IMR-90 (cell line): Measurements from ENCODE around the gene AKT1S1. TPM values are rescaled to one million over a fixed set of nuclear protein-coding genes. Genes with fewer than 3 reads are reported as not detected.

Source experiments
- ATAC-seq: fragments of 200-7000 bp; cut with Tn5 transposase; 2 replicates; pipeline ENCODE4 v1.9.1; 2020; ENCODE audit warnings: low read depth, mild to moderate bottlenecking, moderate library complexity
- BruUV-seq: library from RNA; stranded (reverse); fragments of 400-500 nt; replicated peaks from 2 replicates; lab custom pipeline; 2021; lab: Mats Ljungman, UMichigan
- CTCF ChIA-PET: fragments of 300-600 bp; formaldehyde crosslinking; extraction: SDS; loops from one replicate; lab custom pipeline; 2021; ENCODE audit warnings: antibody characterized with exemption; lab: Yijun Ruan, JAX
- POLR2A ChIA-PET: fragments of 300-600 bp; sonication (Branson Sonifier 250); formaldehyde crosslinking; loops from one replicate; lab custom pipeline; 2022; ENCODE audit warnings: antibody characterized with exemption; ENCODE audit not compliant: unreplicated experiment; lab: Charles Lee
- DNase-seq: peaks from one replicate; pipeline ENCODE4 v3.0.0; 2013
- H2AFZ ChIP-seq: replicated peaks from 2 replicates; pipeline ENCODE3; 2013; ENCODE audit warnings: low read length, mild to moderate bottlenecking; ENCODE audit not compliant: poor library complexity
- H2AK5ac ChIP-seq: 2 replicates; pipeline ENCODE4 v1.6.1; 2013; ENCODE audit warnings: low read depth, low read length, inconsistent platforms
- H2AK9ac ChIP-seq: replicated peaks from 2 replicates; pipeline ENCODE3; 2013; ENCODE audit warnings: mild to moderate bottlenecking, low read depth, low read length, moderate library complexity; ENCODE audit not compliant: poor library complexity
- H2BK120ac ChIP-seq: 2 replicates; pipeline ENCODE4 v1.6.1; 2013; ENCODE audit warnings: low read depth, low read length, inconsistent platforms
- H2BK15ac ChIP-seq: 3 replicates; pipeline ENCODE4 v1.6.1; 2013; ENCODE audit warnings: low read depth, low read length, inconsistent platforms
- H2BK20ac ChIP-seq: 2 replicates; pipeline ENCODE4 v1.6.1; 2013; ENCODE audit warnings: low read depth, mild to moderate bottlenecking, inconsistent platforms, low read length, moderate library complexity
- H2BK5ac ChIP-seq: 2 replicates; pipeline ENCODE4 v1.6.1; 2013; ENCODE audit warnings: mild to moderate bottlenecking, low read depth, low read length, inconsistent platforms; ENCODE audit not compliant: poor library complexity, severe bottlenecking
- H3K14ac ChIP-seq: replicated peaks from 2 replicates; pipeline ENCODE4 v1.6.1; 2013; ENCODE audit warnings: low read depth, low read length, inconsistent platforms
- H3K18ac ChIP-seq: 2 replicates; pipeline ENCODE4 v1.6.1; 2013; ENCODE audit warnings: low read depth, low read length, control low read depth
- H3K23ac ChIP-seq: 2 replicates; pipeline ENCODE4 v1.6.1; 2013; ENCODE audit warnings: low read depth, low read length, inconsistent platforms
- H3K27ac ChIP-seq: 2 replicates; pipeline ENCODE4 v1.5.1; 2013; ENCODE audit warnings: mild to moderate bottlenecking, control low read depth, low read length; ENCODE audit not compliant: insufficient read depth
- H3K27me3 ChIP-seq: 2 replicates; pipeline ENCODE4 v1.6.1; 2013; ENCODE audit warnings: low read length; ENCODE audit not compliant: control insufficient read depth, insufficient read depth
- H3K36me3 ChIP-seq: 2 replicates; pipeline ENCODE4 v1.6.1; 2013; ENCODE audit warnings: low read length, mixed read lengths; ENCODE audit not compliant: control insufficient read depth, insufficient read depth
- H3K4ac ChIP-seq: 2 replicates; pipeline ENCODE4 v1.6.1; 2013; ENCODE audit warnings: low read depth, low read length, inconsistent platforms
- H3K4me1 ChIP-seq: 2 replicates; pipeline ENCODE4 v1.6.1; 2013; ENCODE audit warnings: low read length, mixed read lengths; ENCODE audit not compliant: control insufficient read depth, insufficient read depth
- H3K4me2 ChIP-seq: 2 replicates; pipeline ENCODE4 v1.6.1; 2013; ENCODE audit warnings: low read depth, mild to moderate bottlenecking, control low read depth, low read length, moderate library complexity
- H3K4me3 ChIP-seq: 2 replicates; pipeline ENCODE4 v1.5.1; 2013; ENCODE audit warnings: low read depth, mild to moderate bottlenecking, control low read depth, low read length, moderate library complexity; ENCODE audit not compliant: insufficient read depth
- H3K56ac ChIP-seq: 2 replicates; pipeline ENCODE4 v1.6.1; 2013; ENCODE audit warnings: low read length, inconsistent platforms; ENCODE audit not compliant: insufficient read depth; ENCODE audit errors: extremely low read depth
- H3K79me1 ChIP-seq, 2 experiments: 2 replicates each; pipeline ENCODE4 v1.6.1; 2013; ENCODE audit warnings: low read length in 2 of 2, inconsistent platforms in 1 of 2, low read depth in 1 of 2
- H3K9ac ChIP-seq: 2 replicates; pipeline ENCODE4 v1.6.1; 2013; ENCODE audit warnings: low read depth, low read length, control low read depth
- H3K9me1 ChIP-seq: 2 replicates; pipeline ENCODE4 v1.6.1; 2013; ENCODE audit warnings: low read length, inconsistent platforms; ENCODE audit not compliant: insufficient read depth
- H3K9me3 ChIP-seq: 2 replicates; pipeline ENCODE4 v1.6.1; 2013; ENCODE audit warnings: low read length; ENCODE audit not compliant: control insufficient read depth, insufficient read depth
- H4K20me1 ChIP-seq: 2 replicates; pipeline ENCODE4 v1.6.1; 2013; ENCODE audit warnings: low read length, inconsistent platforms; ENCODE audit not compliant: insufficient read depth
- H4K5ac ChIP-seq: 2 replicates; pipeline ENCODE4 v1.6.1; 2013; ENCODE audit warnings: mild to moderate bottlenecking, low read depth, low read length, control low read depth
- H4K8ac ChIP-seq, 2 experiments: 2 replicates each; pipeline ENCODE4 v1.6.1; 2013; ENCODE audit warnings: low read depth in 2 of 2, low read length in 2 of 2, control low read depth in 1 of 2, inconsistent platforms in 1 of 2
- H4K91ac ChIP-seq: 2 replicates; pipeline ENCODE4 v1.6.1; 2013; ENCODE audit warnings: low read depth, low read length, inconsistent platforms; ENCODE audit not compliant: insufficient read depth
- CEBPB ChIP-seq: IDR thresholded peaks from 2 replicates; pipeline ENCODE4 v1.6.1; 2012; ENCODE audit warnings: low read depth, low read length, improper control_type of control experiment
- MAFK ChIP-seq: IDR thresholded peaks from 2 replicates; pipeline ENCODE4 v1.6.1; 2012; ENCODE audit warnings: low read depth, low read length, improper control_type of control experiment
- NFE2L2 ChIP-seq: fragments of 150-350 bp; IDR thresholded peaks from 2 replicates; pipeline ENCODE4 v1.6.1; 2016; ENCODE audit warnings: low read depth, mild to moderate bottlenecking, low read length
- RAD21 ChIP-seq: IDR thresholded peaks from 2 replicates; pipeline ENCODE4 v1.6.1; 2012; ENCODE audit warnings: low read length, improper control_type of control experiment
- SMC3 ChIP-seq: fragments of 150-350 bp; IDR thresholded peaks from 2 replicates; pipeline ENCODE4 v1.6.1; 2016; ENCODE audit warnings: low read depth, mild to moderate bottlenecking, antibody characterized with exemption, low read length, moderate library complexity
- WGBS, 2 experiments: methylation state at CpG; one replicate each; pipeline versions ENCODE4 v1.1.5 to v1.1.7; 2013; ENCODE audit warnings: missing lambda C conversion rate in 2 of 2; ENCODE audit not compliant: insufficient read length in 1 of 2; ENCODE audit errors: extremely low coverage in 2 of 2; 5-methylcytosine and 5-hydroxymethylcytosine counted together
- dilution Hi-C: fragments of 300-500 bp; cut with HindIII; formaldehyde crosslinking; loops from one replicate; pipeline ENCODE4 v1.14.3; 2018; ENCODE audit warnings: low sequenced_read_pairs; ENCODE audit not compliant: unreplicated experiment
- in situ Hi-C: fragments of 300-500 bp; cut with MboI; formaldehyde crosslinking; loops from 3 replicates; pipeline ENCODE4 v1.14.3; 2019; ENCODE audit warnings: low sequenced_read_pairs, inconsistent platforms, mixed read lengths
- intact Hi-C: fragments of 100-400 bp; cut with micrococcal nuclease; formaldehyde crosslinking; loops from 2 replicates; pipeline ENCODE4 v1.10.0; 2022
- polyA plus RNA-seq, 3 experiments: library from polyadenylated mRNA; depleted of rRNA; stranded (reverse); fragments of >200 nt; gene quantifications; 2 replicates each; pipeline ENCODE4 v1.2.3, GENCODE V29; 2012; ENCODE audit warnings: low replicate concordance in 1 of 3
- total RNA-seq: library from RNA; depleted of rRNA; stranded (reverse); fragments of >200 nt; gene quantifications from 2 replicates; pipeline ENCODE4 v1.2.3, GENCODE V29; 2012

The AKT1S1 gene
- total and polyA plus RNA-seq, 2 of the 4 experiments (the other 2 are of a cell fraction): 3.6 to 54.4 TPM

DNA sequence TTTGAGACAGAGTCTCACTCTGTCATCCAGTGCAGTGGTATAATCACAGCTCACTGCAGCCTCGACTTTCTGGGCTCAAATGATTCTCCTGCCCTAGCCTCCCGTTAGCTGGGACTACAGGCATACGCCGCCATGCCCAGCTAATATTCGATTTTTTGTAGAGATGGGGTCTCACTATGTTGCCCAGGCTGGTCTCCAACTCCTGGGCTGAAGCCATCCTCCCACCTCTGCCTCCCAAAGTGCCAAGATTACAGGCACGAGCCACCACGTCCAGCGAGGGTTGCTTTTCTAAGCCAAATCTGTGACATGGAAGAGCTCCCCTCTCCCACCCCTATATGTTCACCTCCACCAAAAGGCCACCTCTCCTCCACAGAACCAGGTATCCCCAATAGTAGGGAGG is 40.9 kb upstream of the AKT1S1 start:
- Histone ChIP-seq H3K9me1 (peaks cover 17% of the 10 kb centered on the region), H3K4me2 (no peak overlapping the region), H2AK5ac (no peak overlapping the region), H2BK5ac (no peak overlapping the region), H4K5ac (no peak overlapping the region), H3K27ac (no peak overlapping the region), H3K56ac (no peak overlapping the region), H3K79me1 (peaks cover 39 to 84% of the 10 kb centered on the region in 2 experiments), H2AFZ (no peak overlapping the region), H3K9ac (no peak overlapping the region), H3K4ac (no peak overlapping the region), H2BK120ac (no peak overlapping the region), H3K9me3 (no peaks in the 10 kb centered on the region), H3K4me3 (no peak overlapping the region), H3K4me1 (peaks cover 13% of the 10 kb centered on the region), H3K23ac (no peak overlapping the region), H3K14ac (no peak overlapping the region), H2AK9ac (peak overlapping the region; percentile 30), H2BK20ac (no peak overlapping the region), H3K18ac (no peak overlapping the region), H4K20me1 (peaks cover 50% of the 10 kb centered on the region), H4K8ac (no peak overlapping the region), H4K91ac (no peak overlapping the region), H3K27me3 (no peaks in the 10 kb centered on the region), H2BK15ac (no peak overlapping the region), H3K36me3 (peaks cover 42% of the 10 kb centered on the region)
- no CpG with 5 or more reads among the region's 8 CpGs for WGBS, 2 experiments
- BruUV-seq: no TSS peak
- ATAC-seq: no peak
- CTCF ChIA-PET: no interaction called here
- TF ChIP-seq NFE2L2: no peak
- no peak for TF ChIP-seq SMC3
- no peak for TF ChIP-seq CEBPB
- TF ChIP-seq RAD21: no peak
- TF ChIP-seq MAFK: no peak
- intact Hi-C loops (no loop called here), dilution Hi-C loops (no loop called here), in situ Hi-C loops (no loop called here)
- no peak for DNase-seq
- POLR2A ChIA-PET: no interaction called here
